GM12878 (cell line): ENCODE measurements around the gene EIF1. TPM values are rescaled to one million over a fixed set of nuclear protein-coding genes. Genes with fewer than 3 reads are reported as not detected.

Experiments
- ATAC-seq: fragments of 200-7000 bp; cut with Tn5 transposase; 3 replicates; pipeline ENCODE4 v1.9.1; 2020; ENCODE audit warnings: mild to moderate bottlenecking, moderate library complexity
- BruUV-seq: library from RNA; stranded (reverse); fragments of 400-500 nt; replicated peaks from 2 replicates; lab custom pipeline; 2021; lab: Mats Ljungman, UMichigan
- CTCF ChIA-PET: fragments of 300-600 bp; sonication (Branson Sonifier 250); formaldehyde crosslinking; extraction: SDS; loops from one replicate; lab custom pipeline; 2021; ENCODE audit warnings: inconsistent platforms; lab: Yijun Ruan, JAX
- POLR2A ChIA-PET: fragments of 350-600 bp; formaldehyde crosslinking; extraction: SDS; loops from one replicate; lab custom pipeline; 2021; ENCODE audit warnings: inconsistent platforms; lab: Charles Lee
- RAD21 ChIA-PET: fragments of 300-600 bp; sonication (Branson Sonifier 250); formaldehyde crosslinking; loops from one replicate; lab custom pipeline; 2023; ENCODE audit warnings: antibody characterized with exemption; ENCODE audit not compliant: unreplicated experiment; lab: Charles Lee
- SMC1A ChIA-PET: fragments of 300-600 bp; sonication (Branson Sonifier 250); formaldehyde crosslinking; loops from one replicate; lab custom pipeline; 2023; ENCODE audit not compliant: unreplicated experiment, uncharacterized antibody; lab: Charles Lee
- DNase-seq: peaks from one replicate; pipeline ENCODE4 v3.0.0-alpha.2; 2011; ENCODE audit warnings: low read depth, low spot score
- FAIRE-seq: peaks from 3 replicates; lab custom pipeline; 2011; peaks lifted over from hg19 to GRCh38; lab: Jason Lieb, UNC
- H2AFZ ChIP-seq: 2 replicates; pipeline ENCODE4 v1.6.0; 2011; ENCODE audit warnings: low read depth, low read length, control low read depth; ENCODE audit not compliant: control insufficient read depth
- H3K27ac ChIP-seq: 2 replicates; pipeline ENCODE4 v1.5.1; 2011; ENCODE audit warnings: control low read depth; ENCODE audit not compliant: control insufficient read depth, insufficient read depth
- H3K27me3 ChIP-seq, 2 experiments: replicated peaks in 1 of 2; 2 replicates each; pipeline versions ENCODE4 v1.6.0 to v1.6.1; 2011; ENCODE audit warnings: low read length in 1 of 2; ENCODE audit not compliant: control insufficient read depth in 2 of 2, insufficient read depth in 2 of 2
- H3K36me3 ChIP-seq, 2 experiments: 2 replicates each; pipeline ENCODE4 v1.5.1; 2011; ENCODE audit warnings: low read length in 1 of 2; ENCODE audit not compliant: control insufficient read depth in 2 of 2, insufficient read depth in 2 of 2
- H3K4me1 ChIP-seq: 2 replicates; pipeline ENCODE4 v1.6.1; 2011; ENCODE audit warnings: mild to moderate bottlenecking, low read length, moderate library complexity, mixed read lengths; ENCODE audit not compliant: control insufficient read depth, insufficient read depth
- H3K4me2 ChIP-seq: 2 replicates; pipeline ENCODE4 v1.6.0; 2011; ENCODE audit warnings: control low read depth; ENCODE audit not compliant: control insufficient read depth, insufficient read depth
- H3K4me3 ChIP-seq: fragments of 200-600 bp; sonication (generic); 2 replicates; pipeline ENCODE4 v1.5.1; 2016
- H3K79me2 ChIP-seq: 2 replicates; pipeline ENCODE4 v1.6.0; 2011; ENCODE audit warnings: low read length; ENCODE audit not compliant: control insufficient read depth, insufficient read depth
- H3K9ac ChIP-seq: 2 replicates; pipeline ENCODE4 v1.8.0; 2011; ENCODE audit warnings: low read length, control low read depth, mixed read lengths; ENCODE audit not compliant: control insufficient read depth, insufficient read depth
- H3K9me3 ChIP-seq: replicated peaks from 3 replicates; pipeline ENCODE4 v1.5.1; 2011; ENCODE audit warnings: mild to moderate bottlenecking, low read length; ENCODE audit not compliant: control insufficient read depth, insufficient read depth
- H4K20me1 ChIP-seq: 2 replicates; pipeline ENCODE4 v1.6.0; 2011; ENCODE audit not compliant: control insufficient read depth, insufficient read depth
- CHD4 ChIP-seq: fragments of 200-600 bp; sonication (generic); IDR thresholded peaks from 2 replicates; pipeline ENCODE4 v1.6.1; 2016; ENCODE audit warnings: mild to moderate bottlenecking
- ETV6 ChIP-seq, 2 experiments: fragments of 450-650 bp in 1 of 2; IDR thresholded peaks in 1 of 2; conservative IDR thresholded peaks in 1 of 2; 2 replicates each; pipeline ENCODE4 v1.6.1; 2014; ENCODE audit warnings: antibody characterized with exemption in 1 of 2, borderline replicate concordance in 1 of 2, low read depth in 1 of 2, mild to moderate bottlenecking in 1 of 2, moderate library complexity in 1 of 2
- KLF5 ChIP-seq: fragments of 450-650 bp; IDR thresholded peaks from 2 replicates; pipeline ENCODE4 v1.6.1; 2014; ENCODE audit warnings: mild to moderate bottlenecking; ENCODE audit not compliant: partially characterized antibody
- YY1 ChIP-seq: IDR thresholded peaks from 2 replicates; pipeline ENCODE4 v1.6.1; 2011; ENCODE audit warnings: low read depth, mild to moderate bottlenecking, low read length
- ZZZ3 ChIP-seq: IDR thresholded peaks from 2 replicates; pipeline ENCODE4 v1.6.1; 2011; ENCODE audit warnings: low read depth; ENCODE audit not compliant: control insufficient read depth, insufficient read length
- WGBS: methylation state at CpG from one replicate; pipeline ENCODE4 v1.1.6; 2016; ENCODE audit warnings: low lambda C conversion rate; ENCODE audit not compliant: insufficient replicate concordance, insufficient coverage; ENCODE audit errors: missing lambda C conversion rate; 5-methylcytosine and 5-hydroxymethylcytosine counted together
- in situ Hi-C: fragments of 300-500 bp; cut with MboI; formaldehyde crosslinking; loops from 9 replicates; pipeline ENCODE4 v1.14.3; 2018; ENCODE audit warnings: mixed read lengths
- intact Hi-C: fragments of 100-400 bp; cut with micrococcal nuclease; formaldehyde crosslinking; loops from one replicate; pipeline ENCODE4 v1.14.2; 2022; ENCODE audit not compliant: unreplicated experiment
- polyA plus RNA-seq, 11 experiments: library from polyadenylated mRNA; depleted of rRNA in 4 of 11; unstranded in 6 of 11; stranded (reverse) in 5 of 11; fragments of >200 nt; fragmentation: Nextera tagmentation in 4 of 11; fragmentation: Illumina TruSeq in 1 of 11; extraction: Ambion mirVana in 4 of 11; extraction: Trizol in 1 of 11; gene quantifications; 1 replicate in 1 of 11; 2 replicates in 10 of 11; pipeline versions ENCODE4 v1.2.1 to v1.2.3, GENCODE V29; 2011 to 2016; ENCODE audit warnings: inconsistent platforms in 2 of 11, missing spikeins in 2 of 11, low read depth in 1 of 11
- total RNA-seq, 4 experiments: library from RNA; depleted of rRNA in 3 of 4; stranded (reverse); fragments of >200 nt in 3 of 4; fragmentation: Illumina TruSeq in 1 of 4; extraction: Trizol in 1 of 4; gene quantifications; 2 replicates each; pipeline versions ENCODE4 v1.2.1 to v1.2.3, GENCODE V29; 2013 to 2021
- TF ChIP-seq, protein P1 (sequence below): fragments of 450-650 bp; IDR thresholded peaks from 2 replicates; pipeline ENCODE4 v1.6.1; 2014; ENCODE audit warnings: mild to moderate bottlenecking
- TF ChIP-seq, protein P2 (sequence below): IDR thresholded peaks from 2 replicates; pipeline ENCODE4 v1.6.1; 2012; ENCODE audit warnings: mild to moderate bottlenecking, low read depth, low read length
- TF ChIP-seq, protein P3 (sequence below): fragments of 150-350 bp; IDR thresholded peaks from 2 replicates; pipeline ENCODE4 v1.6.1; 2014; ENCODE audit warnings: mild to moderate bottlenecking, low read depth, low read length
- TF ChIP-seq, protein P4 (sequence below): fragments of 450-650 bp; IDR thresholded peaks from 2 replicates; pipeline ENCODE4 v1.6.1; 2016; ENCODE audit warnings: mild to moderate bottlenecking, moderate library complexity, borderline replicate concordance

The EIF1 gene
- total and polyA plus RNA-seq, 10 of the 15 experiments (the other 5 are each of a cell fraction or from before 2014, with no cell fraction given) = 39.4 to 815 (median 480) TPM

DNA sequence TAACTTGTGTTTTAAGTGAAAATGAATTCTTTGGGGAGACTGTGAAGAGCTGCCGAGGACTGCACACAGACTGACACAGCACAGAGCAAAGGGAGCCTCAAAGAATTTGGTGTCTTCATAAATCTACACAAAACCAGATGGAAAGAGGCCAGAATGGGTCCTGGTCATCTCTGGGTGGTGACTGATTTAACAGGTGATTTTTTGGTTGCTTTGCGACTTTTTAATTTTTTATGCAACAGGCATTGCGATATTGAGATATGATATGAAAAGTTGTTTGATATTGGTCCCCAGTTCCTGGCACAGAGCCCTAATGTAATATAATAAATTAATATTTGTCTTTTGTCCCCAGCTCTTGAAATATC, 12.6 kb upstream of the EIF1 start:
- ChIA-PET CTCF (interaction anchor here (0.7 to 9.5 kb wide), 5 partner anchors 8 to 1030 kb away, joined by 3 to 265 read pairs (median 3); partner anchors contain the start of gene EIF1), POLR2A (interaction anchor here (0.6 to 7.3 kb wide), 5 partner anchors 9 to 1114 kb away, joined by 3 to 177 read pairs (median 6); partner anchors contain the start of gene EIF1), RAD21 (interaction anchor here (0.8 to 6.5 kb wide), 3 partner anchors 9 to 20 kb away, joined by 4 to 85 read pairs (median 16); partner anchors contain the start of gene EIF1), SMC1A (interaction anchor here (0.8 to 7.5 kb wide), 5 partner anchors 9 to 761 kb away, joined by 3 to 122 read pairs (median 57); partner anchors contain the start of gene EIF1)
- no peaks in the 10 kb centered on the region for H4K20me1 ChIP-seq
- peak overlapping the region; percentile 56 for H3K4me2 ChIP-seq
- H3K36me3 ChIP-seq = no peaks in the 10 kb centered on the region
- BruUV-seq = no TSS peak
- no peaks in the 10 kb centered on the region for H3K79me2 ChIP-seq
- no peak overlapping the region for H2AFZ ChIP-seq
- no peaks in the 10 kb centered on the region for H3K27me3 ChIP-seq
- peak overlapping the region; percentile 67 for H3K27ac ChIP-seq
- in situ Hi-C loops (loop anchor here (10.0 to 25.0 kb wide), 3 partner anchors 1351 to 1686 kb away; partner anchors contain the start of gene TMEM106A), intact Hi-C loops (no loop called here)
- no peaks in the 10 kb centered on the region; the same call in 2 of the 3 replicates for H3K9me3 ChIP-seq
- FAIRE-seq (no peak), ATAC-seq (peak; percentile 51), DNase-seq (no peak)
- 59% methylated on average over 3 of the region's 3 CpGs for WGBS
- peak overlapping the region; percentile 38; the same call in 1 of the 2 replicates for H3K4me3 ChIP-seq
- 0 out of 2 replicates have a peak overlapping the region, but pooled peaks have one; percentile 7 for H3K9ac ChIP-seq
- peaks cover 10% of the 10 kb centered on the region for H3K4me1 ChIP-seq
- TF ChIP-seq YY1 (no peak), KLF5 (no peak), ZZZ3 (no peak), CHD4 (no peak), ETV6 (conservative IDR thresholded peaks at IDR 0.05 in 1 of 2, IDR thresholded peaks at IDR 0.05 in 1 of 2; ENCODE audit: borderline replicate concordance in 1 of 2, low read depth in 1 of 2) (no peak)
- TF ChIP-seq, protein P1, sequence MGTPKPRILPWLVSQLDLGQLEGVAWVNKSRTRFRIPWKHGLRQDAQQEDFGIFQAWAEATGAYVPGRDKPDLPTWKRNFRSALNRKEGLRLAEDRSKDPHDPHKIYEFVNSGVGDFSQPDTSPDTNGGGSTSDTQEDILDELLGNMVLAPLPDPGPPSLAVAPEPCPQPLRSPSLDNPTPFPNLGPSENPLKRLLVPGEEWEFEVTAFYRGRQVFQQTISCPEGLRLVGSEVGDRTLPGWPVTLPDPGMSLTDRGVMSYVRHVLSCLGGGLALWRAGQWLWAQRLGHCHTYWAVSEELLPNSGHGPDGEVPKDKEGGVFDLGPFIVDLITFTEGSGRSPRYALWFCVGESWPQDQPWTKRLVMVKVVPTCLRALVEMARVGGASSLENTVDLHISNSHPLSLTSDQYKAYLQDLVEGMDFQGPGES = no peak
- TF ChIP-seq, protein P2, sequence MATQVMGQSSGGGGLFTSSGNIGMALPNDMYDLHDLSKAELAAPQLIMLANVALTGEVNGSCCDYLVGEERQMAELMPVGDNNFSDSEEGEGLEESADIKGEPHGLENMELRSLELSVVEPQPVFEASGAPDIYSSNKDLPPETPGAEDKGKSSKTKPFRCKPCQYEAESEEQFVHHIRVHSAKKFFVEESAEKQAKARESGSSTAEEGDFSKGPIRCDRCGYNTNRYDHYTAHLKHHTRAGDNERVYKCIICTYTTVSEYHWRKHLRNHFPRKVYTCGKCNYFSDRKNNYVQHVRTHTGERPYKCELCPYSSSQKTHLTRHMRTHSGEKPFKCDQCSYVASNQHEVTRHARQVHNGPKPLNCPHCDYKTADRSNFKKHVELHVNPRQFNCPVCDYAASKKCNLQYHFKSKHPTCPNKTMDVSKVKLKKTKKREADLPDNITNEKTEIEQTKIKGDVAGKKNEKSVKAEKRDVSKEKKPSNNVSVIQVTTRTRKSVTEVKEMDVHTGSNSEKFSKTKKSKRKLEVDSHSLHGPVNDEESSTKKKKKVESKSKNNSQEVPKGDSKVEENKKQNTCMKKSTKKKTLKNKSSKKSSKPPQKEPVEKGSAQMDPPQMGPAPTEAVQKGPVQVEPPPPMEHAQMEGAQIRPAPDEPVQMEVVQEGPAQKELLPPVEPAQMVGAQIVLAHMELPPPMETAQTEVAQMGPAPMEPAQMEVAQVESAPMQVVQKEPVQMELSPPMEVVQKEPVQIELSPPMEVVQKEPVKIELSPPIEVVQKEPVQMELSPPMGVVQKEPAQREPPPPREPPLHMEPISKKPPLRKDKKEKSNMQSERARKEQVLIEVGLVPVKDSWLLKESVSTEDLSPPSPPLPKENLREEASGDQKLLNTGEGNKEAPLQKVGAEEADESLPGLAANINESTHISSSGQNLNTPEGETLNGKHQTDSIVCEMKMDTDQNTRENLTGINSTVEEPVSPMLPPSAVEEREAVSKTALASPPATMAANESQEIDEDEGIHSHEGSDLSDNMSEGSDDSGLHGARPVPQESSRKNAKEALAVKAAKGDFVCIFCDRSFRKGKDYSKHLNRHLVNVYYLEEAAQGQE = no peak
- TF ChIP-seq, protein P3, sequence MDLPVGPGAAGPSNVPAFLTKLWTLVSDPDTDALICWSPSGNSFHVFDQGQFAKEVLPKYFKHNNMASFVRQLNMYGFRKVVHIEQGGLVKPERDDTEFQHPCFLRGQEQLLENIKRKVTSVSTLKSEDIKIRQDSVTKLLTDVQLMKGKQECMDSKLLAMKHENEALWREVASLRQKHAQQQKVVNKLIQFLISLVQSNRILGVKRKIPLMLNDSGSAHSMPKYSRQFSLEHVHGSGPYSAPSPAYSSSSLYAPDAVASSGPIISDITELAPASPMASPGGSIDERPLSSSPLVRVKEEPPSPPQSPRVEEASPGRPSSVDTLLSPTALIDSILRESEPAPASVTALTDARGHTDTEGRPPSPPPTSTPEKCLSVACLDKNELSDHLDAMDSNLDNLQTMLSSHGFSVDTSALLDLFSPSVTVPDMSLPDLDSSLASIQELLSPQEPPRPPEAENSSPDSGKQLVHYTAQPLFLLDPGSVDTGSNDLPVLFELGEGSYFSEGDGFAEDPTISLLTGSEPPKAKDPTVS = no peak
- TF ChIP-seq, protein P4, sequence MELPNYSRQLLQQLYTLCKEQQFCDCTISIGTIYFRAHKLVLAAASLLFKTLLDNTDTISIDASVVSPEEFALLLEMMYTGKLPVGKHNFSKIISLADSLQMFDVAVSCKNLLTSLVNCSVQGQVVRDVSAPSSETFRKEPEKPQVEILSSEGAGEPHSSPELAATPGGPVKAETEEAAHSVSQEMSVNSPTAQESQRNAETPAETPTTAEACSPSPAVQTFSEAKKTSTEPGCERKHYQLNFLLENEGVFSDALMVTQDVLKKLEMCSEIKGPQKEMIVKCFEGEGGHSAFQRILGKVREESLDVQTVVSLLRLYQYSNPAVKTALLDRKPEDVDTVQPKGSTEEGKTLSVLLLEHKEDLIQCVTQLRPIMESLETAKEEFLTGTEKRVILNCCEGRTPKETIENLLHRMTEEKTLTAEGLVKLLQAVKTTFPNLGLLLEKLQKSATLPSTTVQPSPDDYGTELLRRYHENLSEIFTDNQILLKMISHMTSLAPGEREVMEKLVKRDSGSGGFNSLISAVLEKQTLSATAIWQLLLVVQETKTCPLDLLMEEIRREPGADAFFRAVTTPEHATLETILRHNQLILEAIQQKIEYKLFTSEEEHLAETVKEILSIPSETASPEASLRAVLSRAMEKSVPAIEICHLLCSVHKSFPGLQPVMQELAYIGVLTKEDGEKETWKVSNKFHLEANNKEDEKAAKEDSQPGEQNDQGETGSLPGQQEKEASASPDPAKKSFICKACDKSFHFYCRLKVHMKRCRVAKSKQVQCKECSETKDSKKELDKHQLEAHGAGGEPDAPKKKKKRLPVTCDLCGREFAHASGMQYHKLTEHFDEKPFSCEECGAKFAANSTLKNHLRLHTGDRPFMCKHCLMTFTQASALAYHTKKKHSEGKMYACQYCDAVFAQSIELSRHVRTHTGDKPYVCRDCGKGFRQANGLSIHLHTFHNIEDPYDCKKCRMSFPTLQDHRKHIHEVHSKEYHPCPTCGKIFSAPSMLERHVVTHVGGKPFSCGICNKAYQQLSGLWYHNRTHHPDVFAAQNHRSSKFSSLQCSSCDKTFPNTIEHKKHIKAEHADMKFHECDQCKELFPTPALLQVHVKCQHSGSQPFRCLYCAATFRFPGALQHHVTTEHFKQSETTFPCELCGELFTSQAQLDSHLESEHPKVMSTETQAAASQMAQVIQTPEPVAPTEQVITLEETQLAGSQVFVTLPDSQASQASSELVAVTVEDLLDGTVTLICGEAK = peak; percentile 6; the same call in 1 of the 2 replicates
